GM12875 (cell line): ENCODE data around the gene HNRNPA1.
"Not testable (repeated sequence)": the region's sequence is repeated elsewhere in the genome, so short reads cannot be mapped to it uniquely, and the experiment has no call there.

ENCODE experiments used
- H3K4me3 ChIP-seq: one replicate; pipeline ENCODE4 v1.5.1; 2011; ENCODE audit warnings: low read depth, low read length, control low read depth
- CTCF ChIP-seq: IDR thresholded peaks from 2 replicates; pipeline ENCODE4 v1.5.1; 2011; ENCODE audit warnings: low read depth, mild to moderate bottlenecking, control low read depth, inconsistent platforms, low read length, moderate library complexity, borderline replicate concordance; ENCODE audit not compliant: insufficient read depth

The HNRNPA1 gene

GRCh38 chr12:54300732-54301427, 20.4 kb downstream of the HNRNPA1 start, which contains the start of gene NFE2:
NFE2 (minus strand) TSS chr12:54301015; CDS start chr12:54295248, 5,767 bp downstream.
- TF ChIP-seq CTCF, result no peak
- no peak within 1 kb of the TSS for H3K4me3 ChIP-seq

- no peak for TF ChIP-seq CTCF
- no peak overlapping the region for H3K4me3 ChIP-seq
Observed at GRCh38 chr12:54301428-54302048, 21.0 kb downstream of the HNRNPA1 start.

GRCh38 chr12:54303640-54304039, 23.1 kb downstream of the HNRNPA1 start:
- no peak for TF ChIP-seq CTCF
- H3K4me3 ChIP-seq, result no peak overlapping the region

GRCh38 chr12:54304187-54304810, 23.8 kb downstream of the HNRNPA1 start:
- no peak overlapping the region for H3K4me3 ChIP-seq
- TF ChIP-seq CTCF, result no peak

GRCh38 chr12:54306925-54307741, 26.6 kb downstream of the HNRNPA1 start:
- TF ChIP-seq CTCF, result no peak
- no peak overlapping the region for H3K4me3 ChIP-seq

GRCh38 chr12:54311051-54311450, 30.5 kb downstream of the HNRNPA1 start:
- no peak overlapping the region for H3K4me3 ChIP-seq
- no peak for TF ChIP-seq CTCF

GRCh38 chr12:54312309-54312708, 31.8 kb downstream of the HNRNPA1 start:
- not testable (repeated sequence) for H3K4me3 ChIP-seq
